K562 (cell line): ENCODE measurements around the gene KIF26B. TPM values are rescaled to one million over a fixed set of nuclear protein-coding genes. Genes with fewer than 3 reads are reported as not detected.

Source experiments
- ATAC-seq: fragments of 200-7000 bp; cut with Tn5 transposase; 3 replicates; pipeline ENCODE4 v1.9.1; 2020; ENCODE audit warnings: moderate library complexity
- BruUV-seq: library from RNA; stranded (reverse); fragments of 400-500 nt; replicated peaks from 2 replicates; lab custom pipeline; 2021; lab: Mats Ljungman, UMichigan
- CTCF ChIA-PET: fragments of 300-600 bp; formaldehyde crosslinking; extraction: SDS; loops from one replicate; lab custom pipeline; 2021; ENCODE audit warnings: low intra/inter-chr PET ratio; lab: Yijun Ruan, JAX
- POLR2A ChIA-PET: fragments of 300-600, 350-650 bp; sonication (Branson Sonifier 250); formaldehyde crosslinking; extraction: SDS; loops from one replicate; lab custom pipeline; 2021; ENCODE audit warnings: antibody characterized with exemption, inconsistent platforms; lab: Yijun Ruan, JAX
- DNase-seq, 4 experiments: peaks; one replicate each; pipeline versions ENCODE4 v3.0.0 to v3.0.0-alpha.2; 2011 to 2018; ENCODE audit warnings: low spot score in 3 of 4, mixed read lengths in 3 of 4; ENCODE audit errors: extremely low read depth in 1 of 4
- FAIRE-seq: peaks from 2 replicates; lab custom pipeline; 2011; peaks lifted over from hg19 to GRCh38; lab: Jason Lieb, UNC
- H2AFZ ChIP-seq: 2 replicates; pipeline ENCODE4 v1.6.0; 2011; ENCODE audit warnings: low read depth, low read length, control low read depth, inconsistent platforms
- H3K27ac ChIP-seq: fragments of 200-600 bp; 3 replicates; pipeline ENCODE4 v1.8.0; 2011; ENCODE audit warnings: low read depth, mild to moderate bottlenecking, control low read depth, inconsistent platforms, low read length, moderate library complexity, mixed read lengths; ENCODE audit errors: extremely low read depth
- H3K27me3 ChIP-seq, 2 experiments: fragments of 300-600 bp in 1 of 2; 2 replicates in 1 of 2; 3 replicates in 1 of 2; pipeline versions ENCODE4 v1.6.0 to v1.8.0; 2011; ENCODE audit warnings: inconsistent platforms in 2 of 2, low read length in 2 of 2, mild to moderate bottlenecking in 1 of 2, mixed read lengths in 1 of 2, moderate library complexity in 1 of 2; ENCODE audit not compliant: control insufficient read depth in 2 of 2, insufficient read depth in 2 of 2
- H3K36me3 ChIP-seq: fragments of 300-600 bp; 3 replicates; pipeline ENCODE4 v1.8.0; 2011; ENCODE audit warnings: mild to moderate bottlenecking, low read length, inconsistent platforms; ENCODE audit not compliant: control insufficient read depth, insufficient read depth
- H3K4me1 ChIP-seq, 2 experiments: fragments of 200-600 bp in 1 of 2; replicated peaks in 1 of 2; 2 replicates in 1 of 2; 3 replicates in 1 of 2; pipeline versions ENCODE4 v1.5.1 to v1.8.0; 2011; ENCODE audit warnings: inconsistent platforms in 2 of 2, low read length in 2 of 2, mild to moderate bottlenecking in 1 of 2, mixed read lengths in 1 of 2, moderate library complexity in 1 of 2; ENCODE audit not compliant: control insufficient read depth in 2 of 2, insufficient read depth in 2 of 2
- H3K4me2 ChIP-seq: 2 replicates; pipeline ENCODE4 v1.6.1; 2011; ENCODE audit warnings: low read length, control low read depth, inconsistent platforms, mixed read lengths; ENCODE audit not compliant: insufficient read depth
- H3K4me3 ChIP-seq: fragments of 200-600 bp; sonication (generic), shearing (Covaris generic); 2 replicates; pipeline ENCODE4 v1.5.1; 2016; ENCODE audit warnings: control low read depth, inconsistent platforms
- H3K79me2 ChIP-seq: fragments of 200-600 bp; 3 replicates; pipeline ENCODE4 v1.8.0; 2011; ENCODE audit warnings: low read length, inconsistent platforms; ENCODE audit not compliant: control insufficient read depth, insufficient read depth
- H3K9ac ChIP-seq, 2 experiments: 2 replicates each; pipeline versions ENCODE4 v1.6.0 to v1.6.1; 2011; ENCODE audit warnings: low read depth in 2 of 2, low read length in 2 of 2, control low read depth in 1 of 2, inconsistent platforms in 1 of 2, mild to moderate bottlenecking in 1 of 2, mixed read lengths in 1 of 2; ENCODE audit not compliant: insufficient read depth in 1 of 2
- H3K9me1 ChIP-seq: one replicate; pipeline ENCODE4 v1.6.0; 2011; ENCODE audit warnings: inconsistent platforms, mild to moderate bottlenecking, low read length, moderate library complexity; ENCODE audit not compliant: control insufficient read depth, insufficient read depth
- H3K9me3 ChIP-seq: replicated peaks from 2 replicates; pipeline ENCODE4 v1.5.1; 2011; ENCODE audit warnings: low read depth, low read length, inconsistent platforms; ENCODE audit not compliant: control insufficient read depth, insufficient read depth
- H4K20me1 ChIP-seq: replicated peaks from 2 replicates; pipeline ENCODE4 v1.6.1; 2011; ENCODE audit warnings: low read length, inconsistent platforms, mixed read lengths; ENCODE audit not compliant: control insufficient read depth, insufficient read depth
- CEBPB ChIP-seq: fragments of 450-650 bp; IDR thresholded peaks from 2 replicates; pipeline ENCODE4 v1.6.1; 2016; ENCODE audit warnings: missing genetic modification characterization, missing compliant biosample characterization
- CEBPG ChIP-seq, 3 experiments: fragments of 200-800 bp in 1 of 3; sonication (Bioruptor generic) in 1 of 3; sonication (generic) in 1 of 3; formaldehyde crosslinking in 1 of 3; IDR thresholded peaks in 2 of 3; conservative IDR thresholded peaks in 1 of 3; 2 replicates each; pipeline versions ENCODE4 v1.6.1 to v1.8.0; 2016 to 2022; ENCODE audit warnings: missing compliant biosample characterization in 2 of 3, missing genetic modification characterization in 2 of 3, mild to moderate bottlenecking in 1 of 3, missing genetic modification reagents in 1 of 3
- MAFG ChIP-seq: fragments of 450-650 bp; conservative IDR thresholded peaks from 2 replicates; pipeline ENCODE4 v1.6.1; 2016; ENCODE audit warnings: missing genetic modification characterization, missing compliant biosample characterization
- MAX ChIP-seq: sonication (generic); formaldehyde crosslinking; IDR thresholded peaks from 2 replicates; pipeline ENCODE4 v1.9.0; 2022; ENCODE audit warnings: mild to moderate bottlenecking, missing genetic modification reagents
- MEF2A ChIP-seq: IDR thresholded peaks from 2 replicates; pipeline ENCODE4 v1.6.1; 2011; ENCODE audit warnings: low read depth, mild to moderate bottlenecking, low read length, moderate library complexity; ENCODE audit not compliant: control insufficient read depth
- TEAD2 ChIP-seq: fragments of 450-650 bp; IDR thresholded peaks from 2 replicates; pipeline ENCODE4 v1.6.1; 2016; ENCODE audit warnings: missing genetic modification characterization, control low read depth, missing compliant biosample characterization
- TFAM ChIP-seq: fragments of 250-450 bp; sonication (Bioruptor Pico); conservative IDR thresholded peaks from 2 replicates; pipeline ENCODE4 v1.5.0; 2021; ENCODE audit warnings: mild to moderate bottlenecking, moderate library complexity
- ZKSCAN1 ChIP-seq: fragments of 150-350 bp; IDR thresholded peaks from 2 replicates; pipeline ENCODE4 v1.6.1; 2016; ENCODE audit warnings: low read depth, low read length
- WGBS: fragments of 100-300 bp; shearing (Covaris generic); methylation state at CpG from one replicate; pipeline ENCODE4 v1.1.6; 2016; ENCODE audit warnings: low coverage, mixed read lengths; ENCODE audit not compliant: insufficient coverage; ENCODE audit errors: missing lambda C conversion rate; 5-methylcytosine and 5-hydroxymethylcytosine counted together
- in situ Hi-C: fragments of 300-500 bp; cut with MboI; formaldehyde crosslinking; loops from 4 replicates; pipeline ENCODE4 v1.15.0; 2018; ENCODE audit warnings: inconsistent platforms, mixed read lengths
- intact Hi-C: fragments of 100-400 bp; cut with micrococcal nuclease; formaldehyde crosslinking; loops from 2 replicates; pipeline ENCODE4 v1.14.2; 2022
- polyA plus RNA-seq, 8 experiments: library from polyadenylated mRNA; depleted of rRNA in 4 of 8; stranded (reverse) in 5 of 8; unstranded in 3 of 8; fragments of >200 nt; fragmentation: Nextera tagmentation in 2 of 8; fragmentation: Illumina TruSeq in 1 of 8; extraction: Ambion mirVana in 2 of 8; extraction: Trizol in 1 of 8; gene quantifications; 2 replicates each; pipeline versions ENCODE4 v1.2.1 to v1.2.3, GENCODE V29; 2011 to 2014; ENCODE audit warnings: inconsistent platforms in 1 of 8, missing spikeins in 1 of 8
- total RNA-seq, 7 experiments: library from RNA; depleted of rRNA in 6 of 7; stranded (reverse); fragments of >200 nt in 6 of 7; fragmentation: Illumina TruSeq in 2 of 7; extraction: Trizol in 2 of 7; gene quantifications; 2 replicates each; pipeline versions ENCODE4 v1.2.1 to v1.2.3, GENCODE V29; 2011 to 2021; ENCODE audit warnings: low replicate concordance in 1 of 7

KIF26B gene
- total and polyA plus RNA-seq, 9 of the 15 experiments (the other 6 are each of a cell fraction or from before 2014, with no cell fraction given): 0.02 to 0.08 (median 0.03) TPM; not detected in 6

- no peaks in the 10 kb centered on the region for H3K9me1 ChIP-seq
- TF ChIP-seq CEBPB (tag) (peak; percentile 70), MEF2A (no peak), MAX (no peak), CEBPG (CRISPR knock-in tag; IDR thresholded peaks at IDR 0.05) (no peak), CEBPG (tag; conservative IDR thresholded peaks at IDR 0.05 in 1 of 2, IDR thresholded peaks at IDR 0.05 in 1 of 2) (peak in 1 of 2 experiments; percentile 31; a peak in 1 of 4 replicates), TEAD2 (tag) (no peak), MAFG (tag) (no peak), ZKSCAN1 (no peak), TFAM (no peak)
- TF ChIP-seq, all 486 proteins: peak for 2
- Histone ChIP-seq H2AFZ (no peak overlapping the region), H3K79me2 (no peaks in the 10 kb centered on the region), H4K20me1 (no peaks in the 10 kb centered on the region), H3K27ac (no peak overlapping the region), H3K9ac (no peak overlapping the region), H3K4me2 (no peak overlapping the region), H3K4me1 (no peaks in the 10 kb centered on the region), H3K4me3 (no peak overlapping the region), H3K9me3 (no peaks in the 10 kb centered on the region), H3K36me3 (no peaks in the 10 kb centered on the region), H3K27me3 (peaks cover 18 to 60% of the 10 kb centered on the region in 2 experiments)
- DNase-seq (no peak), ATAC-seq (no peak), FAIRE-seq (no peak)
- intact Hi-C loops: no loop called here
- CTCF ChIA-PET: no interaction called here
- 2% methylated on average over 6 of the region's 6 CpGs for WGBS
- BruUV-seq: no TSS peak
- in situ Hi-C loops: no loop called here
- POLR2A ChIA-PET: interaction anchor here (1.0 kb wide), 1 partner anchor 17 kb away, joined by 4 read pairs; no protein-coding TSS in a partner anchor
Observed at GRCh38 chr1:245469734-245470133, 314.9 kb downstream of the KIF26B start.
